Measurements from ENCODE around the gene PIGQ.

DNA sequence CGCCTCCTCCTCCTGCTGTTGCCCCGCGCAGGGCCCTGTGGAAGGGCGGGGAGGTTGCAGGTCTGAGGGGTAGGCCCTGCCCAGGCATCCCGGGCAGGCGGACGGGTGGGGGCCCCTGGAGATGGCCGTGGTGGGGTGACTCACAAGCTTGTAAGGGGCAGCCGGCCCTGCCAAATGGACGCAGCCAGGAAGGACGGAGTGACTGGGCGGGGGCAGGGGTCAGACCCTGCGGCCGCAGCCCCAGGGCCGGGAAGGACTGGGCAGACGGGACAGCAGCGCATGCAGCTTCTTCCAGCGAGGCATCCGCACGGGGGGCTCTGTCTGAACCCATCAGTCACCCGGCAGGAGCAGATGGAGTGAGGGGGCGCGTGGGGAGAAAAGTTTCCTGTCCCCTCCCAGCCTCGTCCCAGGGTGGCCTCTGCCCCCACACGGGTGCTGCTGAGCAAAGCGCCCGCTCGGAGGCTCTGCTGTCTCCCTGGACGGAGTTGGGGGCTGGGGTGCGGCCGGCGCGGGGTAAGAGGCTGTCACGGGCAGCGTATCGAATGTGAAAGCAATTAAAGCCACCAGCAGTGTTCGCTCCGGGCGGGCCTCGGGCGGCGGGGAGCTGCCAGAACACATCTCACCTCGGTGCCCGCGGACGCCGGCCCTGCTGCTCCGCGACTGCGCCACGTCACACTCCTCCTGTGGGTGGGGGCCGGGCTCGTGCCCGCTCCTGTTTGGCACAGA, 15.0 kb upstream of the PIGQ start:
- no peak for TF ChIP-seq CTCF (IDR thresholded peaks at IDR 0.05; ENCODE audit: low read depth, low read length)
- no peak for TF ChIP-seq EZH2phosphoT487 (IDR thresholded peaks at IDR 0.05; ENCODE audit: low read depth)
